Measurements from ENCODE around the gene CCDC201. TPM values are rescaled to one million over a fixed set of nuclear protein-coding genes. Genes with fewer than 3 reads are reported as not detected.

CCDC201 gene
- total RNA-seq, 1 donor from 2014 or later, result not detected

DNA sequence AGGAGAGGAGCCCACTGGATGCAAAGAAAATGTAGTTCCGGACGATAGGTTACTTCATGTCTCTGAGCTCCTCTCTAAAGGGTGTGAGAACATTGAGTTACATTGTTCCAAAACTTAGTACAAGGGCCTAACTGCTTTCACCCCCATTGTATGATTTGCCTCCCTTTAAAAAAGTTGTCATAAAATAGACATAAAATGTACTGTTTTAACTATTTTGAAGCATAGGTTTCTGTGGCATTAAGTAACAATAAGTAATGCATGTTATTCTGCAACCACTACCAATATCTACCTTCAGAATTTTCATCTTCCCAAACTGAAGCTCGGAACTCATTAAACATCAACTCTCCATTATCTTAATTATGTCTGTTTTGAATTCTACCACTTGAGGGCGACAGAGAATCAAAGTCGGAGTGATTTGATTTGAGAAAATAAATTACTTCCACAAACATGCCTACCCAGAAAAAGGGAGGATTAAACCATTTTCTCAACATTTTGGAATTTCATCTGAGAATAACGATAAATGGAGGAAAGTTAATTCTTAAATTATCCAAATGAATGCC lies 18.1 kb upstream of the CCDC201 start:
- H3K4me3 Mint-ChIP-seq, result no peak overlapping the region
- intact Hi-C loops (cut with micrococcal nuclease), result loop anchor here (1.0 kb wide), 1 partner anchor 1198 kb away; no protein-coding TSS in a partner anchor
- no peaks in the 10 kb centered on the region for H3K36me3 Mint-ChIP-seq (ENCODE audit: low read depth)
- DNase-seq (ENCODE audit: low spot score), result no peak
- no peaks in the 10 kb centered on the region for H3K9me3 Mint-ChIP-seq
- H3K27me3 Mint-ChIP-seq (ENCODE audit: insufficient read depth), result peaks cover 47% of the 10 kb centered on the region
- no peak overlapping the region for H3K27ac Mint-ChIP-seq
- no peaks in the 10 kb centered on the region for H3K4me1 Mint-ChIP-seq (ENCODE audit: low read depth)

DNA sequence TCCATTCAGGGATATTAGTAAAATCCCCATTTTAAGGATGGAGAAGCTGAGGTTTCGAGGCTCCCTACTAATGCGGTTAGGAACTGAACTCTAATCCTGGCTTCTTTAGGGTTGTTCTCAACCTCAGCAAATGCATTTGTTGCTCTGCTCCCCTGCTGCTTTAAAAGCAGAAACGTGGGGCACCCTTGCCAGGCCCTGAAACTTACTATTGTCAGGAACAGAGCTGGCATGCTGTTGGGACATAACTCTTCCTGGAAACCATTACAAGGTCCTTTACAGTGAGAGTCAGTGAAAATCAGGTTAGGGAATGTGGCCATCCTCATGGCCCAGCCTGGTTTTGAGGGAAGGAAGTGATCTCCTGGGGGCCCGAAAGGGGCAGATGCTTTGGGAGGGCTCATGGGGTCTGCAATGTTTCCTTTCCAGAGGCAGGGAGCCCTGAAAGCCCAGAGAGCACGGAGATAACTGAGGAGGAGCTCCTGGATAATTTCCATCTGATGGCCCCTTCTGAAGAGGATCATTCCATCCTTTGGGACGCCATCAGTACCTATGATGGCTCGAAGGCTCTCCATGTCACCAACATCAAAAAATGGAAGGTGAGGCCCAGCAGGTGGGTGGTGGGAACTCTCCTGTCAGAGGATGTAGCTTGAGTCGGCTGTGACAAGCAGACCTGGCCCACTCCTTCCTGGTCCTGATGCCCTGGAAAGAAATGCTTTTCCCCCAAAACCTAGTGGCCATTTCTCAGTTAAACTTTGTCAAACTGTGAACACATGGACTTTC lies 17.4 kb upstream of the CCDC201 start:
- H3K36me3 Mint-ChIP-seq (ENCODE audit: low read depth), result no peaks in the 10 kb centered on the region
- no peaks in the 10 kb centered on the region for H3K4me1 Mint-ChIP-seq (ENCODE audit: low read depth)
- DNase-seq (ENCODE audit: low spot score), result no peak
- H3K27me3 Mint-ChIP-seq (ENCODE audit: insufficient read depth), result peaks cover 48% of the 10 kb centered on the region
- H3K9me3 Mint-ChIP-seq, result no peaks in the 10 kb centered on the region
- intact Hi-C loops (cut with micrococcal nuclease), result no loop called here
- no peak overlapping the region for H3K4me3 Mint-ChIP-seq
- no peak overlapping the region for H3K27ac Mint-ChIP-seq

DNA sequence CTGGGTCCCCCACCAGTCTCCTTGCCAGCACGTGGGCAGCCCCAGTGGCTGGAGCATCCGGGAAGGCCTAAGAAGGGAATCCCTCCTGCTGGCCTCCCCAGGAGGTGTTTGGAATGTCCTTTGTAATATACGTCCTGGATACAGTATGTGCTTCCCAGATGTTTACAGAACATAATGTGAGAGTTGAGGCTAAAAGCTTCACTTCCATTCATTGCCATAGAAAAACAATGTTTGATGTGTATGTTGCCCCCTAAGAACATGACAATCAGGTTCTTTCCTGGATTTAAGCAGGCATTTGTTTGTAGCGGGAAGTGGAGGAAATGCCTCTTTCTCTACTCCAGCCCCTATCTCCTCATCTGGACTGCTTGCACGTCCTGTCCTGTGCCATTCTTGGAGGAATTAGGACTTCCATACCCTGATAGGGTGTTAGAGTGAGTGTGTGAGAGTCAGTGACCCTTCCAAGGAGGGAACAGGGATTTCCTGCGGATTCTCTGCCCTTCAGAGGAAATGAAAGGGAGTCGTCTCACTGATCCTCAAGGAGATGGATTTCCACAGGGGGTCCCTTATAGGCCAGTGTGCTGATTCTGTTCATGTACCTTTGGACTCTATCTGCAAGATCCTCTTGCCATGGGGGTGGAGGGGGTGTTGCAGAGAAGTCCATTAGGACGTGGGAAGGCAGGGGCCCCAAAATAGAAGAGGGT lies 16.6 kb upstream of the CCDC201 start:
- Mint-ChIP-seq H3K9me3 (no peaks in the 10 kb centered on the region), H3K27ac (no peak overlapping the region), H3K4me1 (ENCODE audit: low read depth) (no peaks in the 10 kb centered on the region), H3K4me3 (no peak overlapping the region), H3K27me3 (ENCODE audit: insufficient read depth) (peaks cover 52% of the 10 kb centered on the region), H3K36me3 (ENCODE audit: low read depth) (no peaks in the 10 kb centered on the region)
- intact Hi-C loops (cut with micrococcal nuclease), result no loop called here
- no peak for DNase-seq (ENCODE audit: low spot score)

DNA sequence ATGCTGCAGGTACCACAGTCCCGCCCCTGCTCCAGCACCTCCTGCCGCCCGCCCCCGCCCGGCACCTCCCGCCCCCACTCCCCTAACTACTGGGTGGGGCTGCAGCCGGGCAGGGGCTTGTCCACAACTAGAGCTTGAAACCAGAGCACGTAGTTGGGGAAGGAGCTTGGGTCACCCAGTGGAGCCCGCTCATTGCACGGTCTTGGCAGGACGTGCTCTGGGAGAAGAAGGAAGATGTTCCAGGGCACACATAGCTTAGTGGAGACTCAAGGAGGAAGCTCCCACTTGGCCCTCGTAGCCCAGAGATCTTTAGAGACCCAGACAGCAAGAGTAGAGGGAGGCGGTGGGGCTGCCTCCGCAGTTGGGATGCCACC lies 16.1 kb upstream of the CCDC201 start:
- Mint-ChIP-seq H3K4me1 (ENCODE audit: low read depth) (no peaks in the 10 kb centered on the region), H3K36me3 (ENCODE audit: low read depth) (no peaks in the 10 kb centered on the region), H3K9me3 (no peaks in the 10 kb centered on the region), H3K27ac (no peak overlapping the region), H3K4me3 (no peak overlapping the region), H3K27me3 (ENCODE audit: insufficient read depth) (peaks cover 52% of the 10 kb centered on the region)
- DNase-seq (ENCODE audit: low spot score), result no peak
- intact Hi-C loops (cut with micrococcal nuclease), result no loop called here

DNA sequence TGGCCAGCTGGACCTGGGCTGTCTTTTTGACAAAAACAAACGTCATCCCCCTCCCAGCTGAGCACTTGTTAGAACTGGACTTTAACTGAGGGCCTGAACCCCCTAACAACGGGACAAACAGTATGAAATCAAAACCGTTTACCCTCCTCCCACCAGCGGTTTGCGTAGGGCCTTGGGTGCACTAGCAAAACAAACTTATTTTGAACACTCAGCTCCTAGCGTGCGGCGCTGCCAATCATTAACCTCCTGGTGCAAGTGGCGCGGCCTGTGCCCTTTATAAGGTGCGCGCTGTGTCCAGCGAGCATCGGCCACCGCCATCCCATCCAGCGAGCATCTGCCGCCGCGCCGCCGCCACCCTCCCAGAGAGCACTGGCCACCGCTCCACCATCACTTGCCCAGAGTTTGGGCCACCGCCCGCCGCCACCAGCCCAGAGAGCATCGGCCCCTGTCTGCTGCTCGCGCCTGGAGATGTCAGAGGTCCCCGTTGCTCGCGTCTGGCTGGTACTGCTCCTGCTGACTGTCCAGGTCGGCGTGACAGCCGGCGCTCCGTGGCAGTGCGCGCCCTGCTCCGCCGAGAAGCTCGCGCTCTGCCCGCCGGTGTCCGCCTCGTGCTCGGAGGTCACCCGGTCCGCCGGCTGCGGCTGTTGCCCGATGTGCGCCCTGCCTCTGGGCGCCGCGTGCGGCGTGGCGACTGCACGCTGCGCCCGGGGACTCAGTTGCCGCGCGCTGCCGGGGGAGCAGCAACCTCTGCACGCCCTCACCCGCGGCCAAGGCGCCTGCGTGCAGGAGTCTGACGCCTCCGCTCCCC lies 15.5 kb upstream of the CCDC201 start, which contains the start of gene IGFBP1:
Gene IGFBP1 (plus strand): TSS at position 304 of the 808 bp plus-strand sequence. CDS start 165 bp downstream, at position 469.
- H3K4me1 Mint-ChIP-seq (ENCODE audit: low read depth), result no peaks in the 10 kb centered on the region
- no peak for DNase-seq (ENCODE audit: low spot score)
- no peaks in the 10 kb centered on the region for H3K9me3 Mint-ChIP-seq
- H3K36me3 Mint-ChIP-seq (ENCODE audit: low read depth), result no peaks in the 10 kb centered on the region
- no peak within 1 kb of the TSS for H3K4me3 Mint-ChIP-seq
- intact Hi-C loops (cut with micrococcal nuclease), result no loop called here
- no peak within 1 kb of the TSS for H3K27ac Mint-ChIP-seq
- peaks cover 50% of the 10 kb centered on the region for H3K27me3 Mint-ChIP-seq (ENCODE audit: insufficient read depth)

GRCh38 chr7:45886931-45887667 lies 14.2 kb upstream of the CCDC201 start:
- no peaks in the 10 kb centered on the region for H3K4me1 Mint-ChIP-seq (ENCODE audit: low read depth)
- no peaks in the 10 kb centered on the region for H3K9me3 Mint-ChIP-seq
- H3K4me3 Mint-ChIP-seq, result no peak overlapping the region
- H3K27me3 Mint-ChIP-seq (ENCODE audit: insufficient read depth), result peaks cover 48% of the 10 kb centered on the region
- H3K27ac Mint-ChIP-seq, result no peak overlapping the region
- intact Hi-C loops (cut with micrococcal nuclease), result no loop called here
- no peak for DNase-seq (ENCODE audit: low spot score)
- no peaks in the 10 kb centered on the region for H3K36me3 Mint-ChIP-seq (ENCODE audit: low read depth)

- no peaks in the 10 kb centered on the region for H3K9me3 Mint-ChIP-seq
- H3K36me3 Mint-ChIP-seq (ENCODE audit: low read depth), result no peaks in the 10 kb centered on the region
- H3K27ac Mint-ChIP-seq, result no peak overlapping the region
- H3K27me3 Mint-ChIP-seq (ENCODE audit: insufficient read depth), result peaks cover 35% of the 10 kb centered on the region
- intact Hi-C loops (cut with micrococcal nuclease), result no loop called here
- H3K4me3 Mint-ChIP-seq, result no peak overlapping the region
- no peak for DNase-seq (ENCODE audit: low spot score)
- H3K4me1 Mint-ChIP-seq (ENCODE audit: low read depth), result no peaks in the 10 kb centered on the region
Observed at GRCh38 chr7:45885264-45885882, 12.5 kb upstream of the CCDC201 start.

DNA sequence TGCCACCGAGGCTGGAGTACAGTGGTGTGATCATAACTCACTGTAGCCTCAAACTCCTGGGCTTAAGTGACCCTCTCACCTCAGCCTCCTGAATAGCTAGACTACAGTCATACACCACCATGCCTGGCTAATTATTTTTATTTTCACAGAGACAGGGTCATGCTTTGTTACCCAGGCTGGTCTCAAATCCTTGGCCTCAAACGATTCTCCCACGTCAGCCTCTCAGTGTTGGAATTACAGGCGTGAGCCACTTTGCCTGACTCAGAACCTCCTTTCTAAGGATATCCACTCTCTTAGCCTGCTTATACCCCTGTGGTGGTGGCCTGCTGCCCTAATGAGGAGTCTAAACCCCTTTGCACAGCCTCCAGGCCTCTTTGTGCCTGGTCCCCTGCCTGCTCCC lies 11.3 kb upstream of the CCDC201 start:
- DNase-seq (ENCODE audit: low spot score), result no peak
- H3K4me3 Mint-ChIP-seq, result no peak overlapping the region
- intact Hi-C loops (cut with micrococcal nuclease), result no loop called here
- H3K36me3 Mint-ChIP-seq (ENCODE audit: low read depth), result no peaks in the 10 kb centered on the region
- peaks cover 27% of the 10 kb centered on the region for H3K27me3 Mint-ChIP-seq (ENCODE audit: insufficient read depth)
- H3K4me1 Mint-ChIP-seq (ENCODE audit: low read depth), result no peaks in the 10 kb centered on the region
- H3K9me3 Mint-ChIP-seq, result no peaks in the 10 kb centered on the region
- no peak overlapping the region for H3K27ac Mint-ChIP-seq

DNA sequence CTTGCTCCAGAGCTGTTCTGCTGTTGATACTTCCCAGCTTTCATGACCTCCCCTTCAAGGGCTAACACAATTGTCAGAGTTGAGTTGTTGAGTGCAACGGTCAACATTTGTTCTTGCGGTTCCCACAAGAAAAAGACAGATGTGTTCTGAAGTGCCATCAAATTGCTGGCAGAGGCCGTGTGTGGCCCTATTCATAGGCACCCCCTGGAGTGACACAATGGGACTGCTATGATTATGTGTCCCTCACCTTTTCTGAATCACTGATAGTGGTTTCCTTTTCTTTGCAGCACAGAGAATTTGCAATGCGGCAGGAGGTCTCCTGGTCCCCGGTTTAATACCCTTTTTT lies 9.6 kb upstream of the CCDC201 start:
- H3K4me3 Mint-ChIP-seq, result no peak overlapping the region

DNA sequence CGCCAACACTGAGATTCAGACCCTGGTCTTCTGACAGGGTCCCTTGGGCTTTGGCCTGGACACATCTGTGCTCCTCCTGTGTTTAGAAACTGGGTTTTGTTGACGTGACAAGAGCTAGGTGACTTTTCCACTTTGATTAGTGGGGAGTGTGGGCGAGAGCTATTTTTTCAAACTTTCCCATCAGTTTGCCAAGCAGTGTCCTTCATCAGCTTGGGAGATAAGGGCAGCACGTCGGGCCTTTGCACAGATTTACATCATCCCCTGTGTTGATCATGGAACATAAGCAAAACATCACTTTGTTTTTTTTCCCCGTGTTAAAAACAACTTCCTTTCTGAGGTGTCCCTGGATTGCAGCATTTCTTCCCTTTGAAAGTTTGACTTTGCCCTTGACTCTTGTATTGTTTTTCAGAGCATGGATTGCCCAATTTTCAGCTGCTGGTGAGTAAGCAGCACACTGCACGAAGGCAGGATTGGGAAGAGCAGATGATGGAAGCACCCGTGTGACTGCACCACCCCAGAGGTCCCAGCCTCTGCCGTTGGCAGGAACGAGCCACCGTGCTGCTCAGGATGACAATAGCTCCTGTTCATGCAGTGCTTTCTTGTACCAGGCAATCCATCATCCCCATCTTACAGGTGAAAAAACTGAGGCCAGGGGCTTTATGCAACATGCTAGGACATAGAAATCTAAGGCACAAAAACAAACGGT lies 9.0 kb upstream of the CCDC201 start:
- Mint-ChIP-seq H3K27ac (no peak overlapping the region), H3K36me3 (ENCODE audit: low read depth) (no peaks in the 10 kb centered on the region), H3K4me3 (no peak overlapping the region), H3K9me3 (no peaks in the 10 kb centered on the region), H3K4me1 (ENCODE audit: low read depth) (no peaks in the 10 kb centered on the region), H3K27me3 (ENCODE audit: insufficient read depth) (peaks cover 11% of the 10 kb centered on the region)
- no peak for DNase-seq (ENCODE audit: low spot score)
- intact Hi-C loops (cut with micrococcal nuclease), result no loop called here

More for the DNA sequence above, 9.6 kb upstream of the CCDC201 start:
- H3K36me3 Mint-ChIP-seq (ENCODE audit: low read depth), result no peaks in the 10 kb centered on the region
- H3K27ac Mint-ChIP-seq, result no peak overlapping the region
- intact Hi-C loops (cut with micrococcal nuclease), result no loop called here
- no peaks in the 10 kb centered on the region for H3K9me3 Mint-ChIP-seq
- peaks cover 15% of the 10 kb centered on the region for H3K27me3 Mint-ChIP-seq (ENCODE audit: insufficient read depth)
- H3K4me1 Mint-ChIP-seq (ENCODE audit: low read depth), result no peaks in the 10 kb centered on the region
- DNase-seq (ENCODE audit: low spot score), result no peak

DNA sequence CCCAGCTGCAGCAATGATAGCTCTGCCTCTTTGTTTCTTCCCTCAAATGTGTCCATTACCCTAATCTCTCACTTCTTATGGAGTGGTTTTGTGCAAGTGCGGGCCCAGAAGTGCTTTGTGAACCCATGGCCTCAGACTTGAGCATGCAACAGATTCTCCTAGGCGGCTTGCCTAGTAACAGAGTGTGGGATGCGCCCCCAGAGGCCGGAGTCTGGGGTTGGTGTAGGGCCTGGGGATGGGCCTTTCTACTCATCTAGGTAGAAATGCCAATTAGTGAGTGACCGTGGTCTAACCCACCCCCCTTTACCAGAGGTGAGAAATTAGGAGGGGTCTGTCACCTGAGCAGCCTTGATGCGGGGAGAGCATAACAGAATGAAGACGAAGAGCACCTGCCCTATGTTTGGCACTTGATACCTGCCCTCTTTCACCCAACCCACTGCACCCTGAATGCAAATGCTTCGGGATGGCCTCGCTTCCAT lies 8.4 kb upstream of the CCDC201 start:
- H3K9me3 Mint-ChIP-seq, result no peaks in the 10 kb centered on the region
- no peaks in the 10 kb centered on the region for H3K36me3 Mint-ChIP-seq (ENCODE audit: low read depth)

More for the DNA sequence above, 8.4 kb upstream of the CCDC201 start:
- DNase-seq (ENCODE audit: low spot score), result no peak
- H3K4me1 Mint-ChIP-seq (ENCODE audit: low read depth), result no peaks in the 10 kb centered on the region
- H3K27me3 Mint-ChIP-seq (ENCODE audit: insufficient read depth), result peaks cover 6% of the 10 kb centered on the region
- H3K27ac Mint-ChIP-seq, result no peak overlapping the region
- intact Hi-C loops (cut with micrococcal nuclease), result no loop called here
- no peak overlapping the region for H3K4me3 Mint-ChIP-seq

Measured in activated T-helper 1 cell treated with anti-CD3 and anti-CD28 coated beads, Interleukin-12 subunit alpha, Interleukin-12 subunit beta, Interleukin-2, Interleukin-4 antibody, amounts not matched to agents 30 ng/mL and 10 ng/mL and 1 ng/mL, durations not matched to agents 14 hours and 24 hours and 36 hours (primary cell).